Upper lobe of right lung (tissue), 1 donor: ENCODE results near the gene ERAS. TPM values are rescaled to one million over a fixed set of nuclear protein-coding genes. Genes with fewer than 3 reads are reported as not detected.
A peak's percentile ranks its signal among the peaks of the same experiment; 100 is the strongest.

ENCODE experiments used
- ATAC-seq: fragments of 200-7000 bp; cut with Tn5 transposase; one replicate; pipeline ENCODE4 v1.9.1; 2020; ENCODE audit warnings: mild to moderate bottlenecking, moderate library complexity
- DNase-seq: peaks from one replicate; pipeline ENCODE4 v3.0.0-alpha.2; 2020
- H3K27ac ChIP-seq: fragments of 200-600 bp; one replicate; pipeline ENCODE4 v1.8.0; 2022
- H3K27me3 ChIP-seq: fragments of 200-600 bp; one replicate; pipeline ENCODE4 v1.8.0; 2022; ENCODE audit warnings: mild to moderate bottlenecking
- H3K36me3 ChIP-seq: fragments of 200-600 bp; one replicate; pipeline ENCODE4 v1.8.0; 2022
- H3K4me1 ChIP-seq: fragments of 200-600 bp; one replicate; pipeline ENCODE4 v1.8.0; 2022
- H3K4me3 ChIP-seq: fragments of 200-600 bp; one replicate; pipeline ENCODE4 v1.8.0; 2022; ENCODE audit warnings: mild to moderate bottlenecking
- H3K9me3 ChIP-seq: fragments of 200-600 bp; one replicate; pipeline ENCODE4 v1.8.0; 2022
- CTCF ChIP-seq: fragments of 200-600 bp; IDR thresholded peaks from one replicate; pipeline ENCODE4 v1.8.0; 2022; ENCODE audit warnings: antibody characterized with exemption
- intact Hi-C: fragments of 100-400 bp; cut with DNase I; formaldehyde crosslinking; loops from one replicate; pipeline ENCODE4 v1.11.0; 2022
- total RNA-seq: library from RNA; stranded (reverse); fragmentation: NEBNext Ultra II Directional; extraction: Animal tissue kit (Norgen Biotek cat#: 25700); gene quantifications from one replicate; pipeline ENCODE4 v1.2.1, GENCODE V29; 2021
- donor health status: DM: no; HTN: yes; CAD: no; lungs with severe emphysema.

The ERAS gene
- total RNA-seq, 1 donor from 2014 or later, result not detected

- H3K27ac ChIP-seq, result no peak overlapping the region
- TF ChIP-seq CTCF, result no peak
- H3K9me3 ChIP-seq, result no peaks in the 10 kb centered on the region
- H3K4me1 ChIP-seq, result no peaks in the 10 kb centered on the region
- intact Hi-C loops, result no loop called here
- no peaks in the 10 kb centered on the region for H3K36me3 ChIP-seq
- no peak for DNase-seq
- no peak overlapping the region for H3K4me3 ChIP-seq
- peak; percentile 88 for ATAC-seq
- no peaks in the 10 kb centered on the region for H3K27me3 ChIP-seq
Measured at GRCh38 chrX:48813644-48814043, 12.7 kb upstream of the ERAS start.

DNA sequence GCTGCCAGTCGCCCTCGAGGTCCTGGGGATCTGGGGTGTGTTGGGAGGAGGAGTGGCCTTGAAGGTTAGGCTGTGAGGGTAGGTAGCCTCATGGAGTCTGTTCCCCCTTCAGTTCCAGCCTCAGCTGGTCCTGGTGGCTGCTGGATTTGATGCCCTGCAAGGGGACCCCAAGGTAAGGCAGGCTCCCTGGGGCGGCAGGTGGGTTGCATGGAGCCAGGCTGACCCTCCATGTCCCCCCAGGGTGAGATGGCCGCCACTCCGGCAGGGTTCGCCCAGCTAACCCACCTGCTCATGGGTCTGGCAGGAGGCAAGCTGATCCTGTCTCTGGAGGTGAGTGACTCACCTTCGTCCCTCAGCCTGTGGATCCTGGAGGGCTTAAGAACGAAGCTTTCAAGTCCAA is 11.6 kb upstream of the ERAS start:
- ATAC-seq, result no peak
- intact Hi-C loops, result no loop called here
- TF ChIP-seq CTCF, result no peak

DNA sequence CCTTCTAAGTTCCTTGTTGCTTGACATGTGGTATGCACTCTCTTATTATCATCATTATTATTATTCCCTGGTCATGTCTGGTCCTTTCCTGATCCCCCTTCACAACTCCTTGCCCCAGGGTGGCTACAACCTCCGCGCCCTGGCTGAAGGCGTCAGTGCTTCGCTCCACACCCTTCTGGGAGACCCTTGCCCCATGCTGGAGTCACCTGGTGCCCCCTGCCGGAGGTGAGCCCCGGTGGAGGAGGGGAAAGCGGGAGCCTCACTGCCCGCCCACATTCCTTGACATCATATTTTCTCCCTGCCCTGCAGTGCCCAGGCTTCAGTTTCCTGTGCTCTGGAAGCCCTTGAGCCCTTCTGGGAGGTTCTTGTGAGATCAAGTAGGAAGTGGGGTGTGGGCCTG is 11.0 kb upstream of the ERAS start:
- Histone ChIP-seq H3K4me1 (no peaks in the 10 kb centered on the region), H3K4me3 (no peak overlapping the region), H3K27me3 (no peaks in the 10 kb centered on the region), H3K36me3 (no peaks in the 10 kb centered on the region), H3K9me3 (no peaks in the 10 kb centered on the region), H3K27ac (no peak overlapping the region)
- TF ChIP-seq CTCF, result no peak
- ATAC-seq (no peak), DNase-seq (no peak)
- intact Hi-C loops, result no loop called here

More for the DNA sequence above, 11.6 kb upstream of the ERAS start:
- Histone ChIP-seq H3K4me3 (no peak overlapping the region), H3K9me3 (no peaks in the 10 kb centered on the region), H3K27me3 (no peaks in the 10 kb centered on the region), H3K4me1 (no peaks in the 10 kb centered on the region), H3K27ac (no peak overlapping the region), H3K36me3 (no peaks in the 10 kb centered on the region)
- DNase-seq, result no peak

DNA sequence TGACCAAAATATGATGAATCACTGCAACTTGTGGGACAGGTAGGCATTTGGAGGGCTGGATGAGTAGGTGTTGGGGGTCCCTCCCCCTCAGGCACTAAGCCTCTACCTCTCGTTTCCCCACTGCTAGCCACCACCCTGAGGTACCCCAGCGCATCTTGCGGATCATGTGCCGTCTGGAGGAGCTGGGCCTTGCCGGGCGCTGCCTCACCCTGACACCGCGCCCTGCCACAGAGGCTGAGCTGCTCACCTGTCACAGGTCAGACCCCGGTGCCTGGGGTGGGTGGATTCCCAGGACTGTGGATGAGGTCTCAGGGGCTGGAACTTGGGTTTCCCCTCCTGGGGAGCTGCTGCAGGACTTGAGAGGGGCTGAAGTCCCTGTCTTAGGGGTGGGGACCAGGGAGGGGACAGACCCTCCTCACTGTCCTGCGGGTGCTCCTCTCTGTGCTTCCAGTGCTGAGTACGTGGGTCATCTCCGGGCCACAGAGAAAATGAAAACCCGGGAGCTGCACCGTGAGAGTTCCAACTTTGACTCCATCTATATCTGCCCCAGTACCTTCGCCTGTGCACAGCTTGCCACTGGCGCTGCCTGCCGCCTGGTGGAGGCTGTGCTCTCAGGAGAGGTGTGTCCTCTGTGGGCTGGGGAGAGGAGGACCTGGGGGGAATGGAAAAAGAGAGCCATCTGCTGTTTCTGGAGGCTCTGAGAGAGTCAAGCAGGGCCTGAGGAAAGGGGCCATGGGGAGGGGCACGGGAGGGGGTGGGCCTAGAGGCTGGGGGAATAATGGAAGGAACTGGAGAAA is 10.1 kb upstream of the ERAS start:
- H3K36me3 ChIP-seq, result no peaks in the 10 kb centered on the region
- no peaks in the 10 kb centered on the region for H3K27me3 ChIP-seq
- no peaks in the 10 kb centered on the region for H3K4me1 ChIP-seq
- no peak overlapping the region for H3K4me3 ChIP-seq
- no peaks in the 10 kb centered on the region for H3K9me3 ChIP-seq
- TF ChIP-seq CTCF, result no peak
- DNase-seq (no peak), ATAC-seq (no peak)
- intact Hi-C loops, result no loop called here
- H3K27ac ChIP-seq, result no peak overlapping the region

DNA sequence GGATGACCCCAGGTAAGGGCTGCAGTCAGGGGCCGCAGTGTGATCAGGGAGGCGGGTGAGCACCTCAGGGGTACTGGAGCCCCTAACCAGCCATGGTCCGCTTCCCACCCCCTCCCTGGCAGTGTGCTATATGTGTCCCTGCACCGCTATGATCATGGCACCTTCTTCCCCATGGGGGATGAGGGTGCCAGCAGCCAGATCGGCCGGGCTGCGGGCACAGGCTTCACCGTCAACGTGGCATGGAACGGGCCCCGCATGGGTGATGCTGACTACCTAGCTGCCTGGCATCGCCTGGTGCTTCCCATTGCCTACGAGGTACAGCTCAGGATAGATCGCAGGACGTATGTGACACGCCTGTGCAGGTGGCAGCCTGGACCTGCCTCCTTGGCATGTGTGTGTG is 8.2 kb upstream of the ERAS start:
- no peak for TF ChIP-seq CTCF
- intact Hi-C loops, result no loop called here

More for the DNA sequence above, 8.2 kb upstream of the ERAS start:
- ATAC-seq (no peak), DNase-seq (no peak)
- Histone ChIP-seq H3K36me3 (no peaks in the 10 kb centered on the region), H3K27me3 (no peaks in the 10 kb centered on the region), H3K4me1 (no peaks in the 10 kb centered on the region), H3K4me3 (no peak overlapping the region), H3K9me3 (no peaks in the 10 kb centered on the region), H3K27ac (no peak overlapping the region)
